ENCODE data around the gene MCM7. TPM values are rescaled to one million over a fixed set of nuclear protein-coding genes. Genes with fewer than 3 reads are reported as not detected.
A peak's percentile ranks its signal among the peaks of the same experiment; 100 is the strongest.

MCM7 gene
- total and polyA plus RNA-seq, 2 of the 13 experiments (the other 11 are each of a cell fraction or from before 2014, with no cell fraction given) = 84.5 to 214 TPM

DNA sequence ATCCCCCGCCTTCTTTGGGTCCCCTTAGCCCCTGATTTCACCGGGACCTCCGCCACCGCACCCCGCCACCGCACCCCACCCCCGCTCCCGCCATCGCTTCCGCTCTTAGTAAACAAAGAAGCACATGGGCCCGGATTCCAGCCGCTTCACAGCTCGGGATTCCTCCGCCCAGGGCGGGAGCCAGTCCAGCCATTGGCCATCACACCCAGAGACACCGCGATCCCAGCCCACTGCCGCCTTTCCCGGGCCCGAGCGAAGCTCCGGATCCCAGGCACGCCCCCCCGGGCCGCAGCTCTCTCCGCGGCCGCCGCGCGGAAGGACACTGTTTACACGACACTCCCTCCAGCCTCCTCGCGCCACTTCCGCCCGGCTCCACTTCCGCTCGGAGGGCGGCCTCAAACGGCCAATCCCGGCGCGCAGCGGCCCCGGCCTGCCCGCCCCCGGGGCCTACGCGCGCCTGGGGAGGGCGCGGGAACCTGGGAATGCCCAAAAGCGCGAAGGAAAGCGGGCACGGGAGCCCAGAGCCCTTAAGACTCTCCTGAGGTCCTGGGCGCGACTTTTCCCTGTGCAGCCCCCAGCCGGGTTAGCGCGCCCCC is 679 bp downstream of the MCM7 start (continued):
- no peak for TF ChIP-seq SRSF1 (optimal IDR thresholded peaks at IDR 0.05; ENCODE audit: low read depth, low read length)
- peak; percentile 89 for TF ChIP-seq CREB1 (IDR thresholded peaks at IDR 0.05)
- TF ChIP-seq CREB1 (CRISPR knock-in tag; IDR thresholded peaks at IDR 0.05) = peak; percentile 75; the same call in 1 of the 2 replicates
- TF ChIP-seq ZNF362 (CRISPR knock-in tag; IDR thresholded peaks at IDR 0.05; ENCODE audit: borderline replicate concordance) = peak; percentile 49; the same call in 1 of the 2 replicates
- TF ChIP-seq, protein P1, sequence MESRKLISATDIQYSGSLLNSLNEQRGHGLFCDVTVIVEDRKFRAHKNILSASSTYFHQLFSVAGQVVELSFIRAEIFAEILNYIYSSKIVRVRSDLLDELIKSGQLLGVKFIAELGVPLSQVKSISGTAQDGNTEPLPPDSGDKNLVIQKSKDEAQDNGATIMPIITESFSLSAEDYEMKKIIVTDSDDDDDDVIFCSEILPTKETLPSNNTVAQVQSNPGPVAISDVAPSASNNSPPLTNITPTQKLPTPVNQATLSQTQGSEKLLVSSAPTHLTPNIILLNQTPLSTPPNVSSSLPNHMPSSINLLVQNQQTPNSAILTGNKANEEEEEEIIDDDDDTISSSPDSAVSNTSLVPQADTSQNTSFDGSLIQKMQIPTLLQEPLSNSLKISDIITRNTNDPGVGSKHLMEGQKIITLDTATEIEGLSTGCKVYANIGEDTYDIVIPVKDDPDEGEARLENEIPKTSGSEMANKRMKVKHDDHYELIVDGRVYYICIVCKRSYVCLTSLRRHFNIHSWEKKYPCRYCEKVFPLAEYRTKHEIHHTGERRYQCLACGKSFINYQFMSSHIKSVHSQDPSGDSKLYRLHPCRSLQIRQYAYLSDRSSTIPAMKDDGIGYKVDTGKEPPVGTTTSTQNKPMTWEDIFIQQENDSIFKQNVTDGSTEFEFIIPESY (CRISPR knock-in tag; IDR thresholded peaks at IDR 0.05) = peak; percentile 31
- TF ChIP-seq ZNF138 (CRISPR knock-in tag; IDR thresholded peaks at IDR 0.05; ENCODE audit: low read depth) = no peak; the same call in 1 of the 2 replicates
- TF ChIP-seq ZNF235 (CRISPR knock-in tag; IDR thresholded peaks at IDR 0.05; ENCODE audit: borderline replicate concordance) = no peak
- 0 out of 2 replicates have a peak, but pooled peaks have one; percentile 68 for TF ChIP-seq ZNF431 (CRISPR knock-in tag; IDR thresholded peaks at IDR 0.05; ENCODE audit: borderline replicate concordance, low read depth)
- TF ChIP-seq ZBTB7A (CRISPR knock-in tag; IDR thresholded peaks at IDR 0.05) = 0 out of 2 replicates have a peak, but pooled peaks have one; percentile 2
- peak; percentile 70; the same call in 1 of the 2 replicates for TF ChIP-seq CCDC6 (CRISPR knock-in tag; IDR thresholded peaks at IDR 0.05)
- TF ChIP-seq, protein P2, sequence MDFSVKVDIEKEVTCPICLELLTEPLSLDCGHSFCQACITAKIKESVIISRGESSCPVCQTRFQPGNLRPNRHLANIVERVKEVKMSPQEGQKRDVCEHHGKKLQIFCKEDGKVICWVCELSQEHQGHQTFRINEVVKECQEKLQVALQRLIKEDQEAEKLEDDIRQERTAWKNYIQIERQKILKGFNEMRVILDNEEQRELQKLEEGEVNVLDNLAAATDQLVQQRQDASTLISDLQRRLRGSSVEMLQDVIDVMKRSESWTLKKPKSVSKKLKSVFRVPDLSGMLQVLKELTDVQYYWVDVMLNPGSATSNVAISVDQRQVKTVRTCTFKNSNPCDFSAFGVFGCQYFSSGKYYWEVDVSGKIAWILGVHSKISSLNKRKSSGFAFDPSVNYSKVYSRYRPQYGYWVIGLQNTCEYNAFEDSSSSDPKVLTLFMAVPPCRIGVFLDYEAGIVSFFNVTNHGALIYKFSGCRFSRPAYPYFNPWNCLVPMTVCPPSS (IDR thresholded peaks at IDR 0.05) = no peak
- TF ChIP-seq THRA (CRISPR knock-in tag; IDR thresholded peaks at IDR 0.05; ENCODE audit: borderline replicate concordance) = peak; percentile 72
- TF ChIP-seq ELF3 (CRISPR knock-in tag; IDR thresholded peaks at IDR 0.05) = peak; percentile 63
- TF ChIP-seq, protein P3, sequence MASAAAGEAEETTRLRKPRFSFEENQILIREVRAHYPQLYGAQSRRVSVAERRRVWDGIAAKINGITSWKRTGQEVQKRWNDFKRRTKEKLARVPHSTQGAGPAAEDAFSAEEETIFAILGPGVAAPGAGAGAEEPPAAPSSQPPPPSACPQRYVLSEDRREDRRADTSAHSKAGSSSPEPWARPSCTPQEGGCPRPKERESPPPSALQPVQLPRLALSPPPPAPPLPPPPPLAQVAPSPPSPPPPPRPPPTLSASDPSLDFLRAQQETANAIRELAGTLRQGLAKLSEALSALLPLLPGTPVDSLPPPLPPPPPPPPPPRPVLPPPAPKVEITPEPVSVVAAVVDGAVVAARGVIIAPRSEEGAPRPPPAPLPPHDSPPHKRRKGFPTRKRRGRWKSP (CRISPR knock-in tag; IDR thresholded peaks at IDR 0.05) = peak; percentile 55; the same call in 1 of the 2 replicates
- peak; percentile 84 for TF ChIP-seq SRY (CRISPR knock-in tag; IDR thresholded peaks at IDR 0.05)
- TF ChIP-seq NCOA1 (CRISPR knock-in tag; IDR thresholded peaks at IDR 0.05) = no peak
- TF ChIP-seq PHF8 (CRISPR knock-in tag; IDR thresholded peaks at IDR 0.05) = peak; percentile 53; the same call in 1 of the 2 replicates
- no peak for TF ChIP-seq IKZF1 (IDR thresholded peaks at IDR 0.05)
- peak; percentile 41 for TF ChIP-seq U2AF1 (optimal IDR thresholded peaks at IDR 0.05; ENCODE audit: low read depth, low read length)
- TF ChIP-seq ZFP36 (IDR thresholded peaks at IDR 0.05; ENCODE audit: borderline replicate concordance, low read depth, low read length, partially characterized antibody) = no peak
- TF ChIP-seq GABPB1 (CRISPR knock-in tag; IDR thresholded peaks at IDR 0.05) = peak; percentile 94
- peak; percentile 69; the same call in 1 of the 2 replicates for TF ChIP-seq NFKB2 (CRISPR knock-in tag; IDR thresholded peaks at IDR 0.05; ENCODE audit: borderline replicate concordance)
- TF ChIP-seq RXRB (CRISPR knock-in tag; IDR thresholded peaks at IDR 0.05; ENCODE audit: borderline replicate concordance) = peak; percentile 54; the same call in 1 of the 2 replicates
- no peak for TF ChIP-seq CENPT (CRISPR knock-in tag; IDR thresholded peaks at IDR 0.05; ENCODE audit: low read depth)

All from HepG2 (cell line).